AML-193 (cell line): ENCODE data around the gene CHGA.
A peak's percentile ranks its signal among the peaks of the same experiment; 100 is the strongest.

Experiments used
- DNase-seq, 2 experiments: peaks; one replicate each; lab custom pipeline; 2025; lab: John Stamatoyannopoulos, UW

The CHGA gene

DNA sequence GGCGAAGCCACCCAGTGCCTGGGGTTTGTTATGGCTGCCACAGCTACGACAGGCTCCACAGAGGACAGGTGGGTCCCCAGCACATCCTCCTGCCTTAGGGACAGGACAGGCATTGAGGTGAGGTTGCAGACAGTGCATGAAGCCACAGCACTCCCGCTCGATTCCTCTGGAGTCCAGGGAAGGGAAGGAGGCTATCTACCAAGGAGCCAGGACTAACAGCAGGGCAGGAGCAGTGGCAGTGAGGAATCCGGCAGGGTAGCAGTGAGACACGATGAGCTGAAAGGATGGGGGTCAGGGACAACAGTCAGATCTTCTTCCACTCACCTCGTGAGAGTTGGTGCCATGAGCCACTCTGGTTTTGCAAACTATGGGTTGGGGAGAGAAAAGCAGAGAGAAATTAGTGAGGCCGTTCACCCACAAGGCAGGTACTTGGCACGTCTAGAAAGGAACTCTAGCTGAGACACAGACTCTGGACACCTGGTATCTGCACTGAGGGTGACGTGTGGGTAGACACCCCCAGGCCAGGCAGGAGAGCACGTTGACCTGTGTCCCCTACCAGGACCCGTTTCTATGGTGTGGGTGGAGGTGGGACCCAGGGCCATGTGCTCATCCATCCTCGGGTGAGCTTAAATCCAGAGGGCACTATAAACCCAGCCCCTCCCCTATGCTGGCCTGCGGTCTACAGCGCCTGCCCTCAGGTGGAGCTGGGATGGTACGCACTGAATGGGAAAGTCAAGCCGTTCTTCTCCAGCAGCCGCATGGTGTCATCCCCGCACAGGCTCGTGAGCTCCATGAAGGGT lies 39.3 kb downstream of the CHGA start:
- DNase-seq, result no peak

DNA sequence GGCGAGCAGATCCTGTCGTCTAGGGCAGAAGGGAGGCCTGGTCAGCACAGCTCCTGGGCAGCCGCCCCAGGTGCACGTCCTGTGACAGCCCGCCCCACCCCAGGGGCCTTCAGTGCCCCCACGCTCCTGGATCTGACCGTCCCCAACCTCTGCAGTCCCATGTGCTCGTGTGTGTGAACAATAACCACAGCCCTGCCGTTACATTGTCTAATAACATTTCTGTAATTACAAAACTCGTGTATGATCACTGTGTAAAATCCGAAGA lies 39.8 kb downstream of the CHGA start:
- DNase-seq, result no peak

DNA sequence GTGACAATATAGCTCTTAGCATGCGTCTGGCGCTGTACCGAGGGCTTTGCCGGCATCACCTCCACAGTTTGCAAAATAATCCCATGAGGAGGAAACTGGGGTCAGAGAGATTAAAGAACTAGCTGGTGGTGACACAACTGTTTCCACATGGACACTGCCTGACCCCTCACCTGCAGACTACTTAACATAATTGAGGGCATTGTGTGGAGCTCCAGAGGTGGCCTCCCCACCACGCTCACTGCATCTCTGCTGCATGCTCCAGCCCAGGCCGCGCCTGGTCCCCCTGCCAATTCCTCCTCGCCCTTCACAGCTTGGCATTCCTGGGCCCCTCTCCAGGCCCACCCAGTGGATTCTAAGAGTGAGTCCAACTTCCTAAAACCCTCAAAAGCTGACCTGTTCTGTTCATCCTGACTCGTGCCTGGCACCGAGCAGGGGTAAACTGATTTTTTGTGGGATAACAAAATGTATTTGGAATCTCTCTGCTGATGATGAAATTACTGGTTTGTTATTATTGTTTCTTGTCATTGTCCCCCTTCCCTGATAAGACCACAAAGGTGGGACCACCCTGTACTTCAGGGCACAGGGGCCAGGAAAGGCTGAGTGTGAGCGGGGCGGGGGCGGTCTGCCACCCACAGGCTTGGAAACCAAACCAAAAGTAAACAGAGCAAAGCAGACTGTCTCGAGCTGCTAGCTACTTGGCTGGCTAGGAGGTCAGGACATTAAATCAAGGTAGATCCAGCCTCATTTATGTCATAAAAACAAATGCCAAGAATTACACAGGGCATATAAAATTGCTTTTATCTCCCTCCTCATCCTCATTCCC lies 40.6 kb downstream of the CHGA start:
- no peak for DNase-seq

DNA sequence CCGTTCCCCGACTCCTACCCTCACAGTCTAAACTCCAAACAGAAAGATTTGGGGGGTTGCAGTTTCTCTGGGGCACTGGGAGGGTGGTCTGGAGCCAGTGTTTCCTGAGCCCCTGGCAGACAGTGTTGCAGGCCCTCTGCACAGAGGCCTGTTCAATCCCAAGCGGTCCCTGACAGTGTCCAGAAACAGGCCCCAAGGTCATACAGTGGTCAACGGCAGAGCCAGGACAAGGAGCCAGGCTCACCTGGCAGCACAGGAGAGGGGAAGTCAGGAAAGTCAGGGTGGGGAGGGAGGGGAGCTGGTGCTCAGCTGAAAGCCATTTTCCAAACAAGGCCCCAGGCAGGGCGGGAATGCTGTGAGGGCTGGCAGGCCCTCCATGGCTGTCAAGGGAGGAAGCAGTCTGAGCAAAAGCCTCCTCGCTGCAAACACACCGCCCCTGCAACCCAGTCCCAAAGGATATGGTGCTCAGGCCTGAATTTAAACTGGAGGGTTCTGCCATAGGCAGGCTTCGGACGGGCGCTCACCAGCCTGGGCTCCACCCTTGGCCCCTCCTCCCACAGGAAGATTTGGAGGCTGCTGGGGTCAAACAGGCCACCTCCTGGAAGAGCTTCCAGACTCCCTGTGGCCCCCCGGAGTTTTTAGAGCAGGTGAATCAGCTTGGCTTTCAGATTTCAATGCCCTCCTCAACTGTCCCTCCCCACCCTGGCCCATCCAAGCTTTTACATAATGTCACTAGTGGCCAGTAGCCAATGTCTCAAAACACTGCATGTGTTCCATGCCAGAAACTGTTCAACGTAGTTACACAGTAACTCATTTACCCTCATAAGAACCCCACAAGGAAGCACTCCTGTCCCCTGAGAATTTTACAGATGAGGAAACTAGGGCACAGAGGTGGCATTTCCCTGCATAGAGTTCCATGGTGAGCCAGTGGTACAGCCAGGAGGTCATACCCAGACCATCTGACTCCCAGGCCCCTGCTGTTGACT lies 41.5 kb downstream of the CHGA start:
- DNase-seq, result no peak

DNA sequence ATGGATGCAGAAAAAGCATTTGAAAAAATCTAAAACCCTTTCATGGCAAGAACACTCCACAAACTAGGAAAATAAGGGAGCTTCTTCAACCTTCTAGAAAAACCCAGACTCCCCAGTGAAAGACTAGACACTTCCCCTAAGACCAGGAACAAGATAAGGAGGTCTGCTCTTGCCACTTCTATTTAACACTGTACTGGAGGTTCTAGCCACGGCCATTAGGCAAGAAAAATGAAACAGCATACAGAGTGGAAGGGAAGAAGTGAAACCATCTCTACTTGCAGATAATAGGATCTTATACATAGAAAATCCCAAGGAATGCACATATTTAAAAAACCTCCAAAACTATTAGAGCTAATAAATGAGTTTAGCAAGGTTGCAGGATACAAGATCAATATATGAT lies 42.3 kb downstream of the CHGA start:
- DNase-seq, result no peak

DNA sequence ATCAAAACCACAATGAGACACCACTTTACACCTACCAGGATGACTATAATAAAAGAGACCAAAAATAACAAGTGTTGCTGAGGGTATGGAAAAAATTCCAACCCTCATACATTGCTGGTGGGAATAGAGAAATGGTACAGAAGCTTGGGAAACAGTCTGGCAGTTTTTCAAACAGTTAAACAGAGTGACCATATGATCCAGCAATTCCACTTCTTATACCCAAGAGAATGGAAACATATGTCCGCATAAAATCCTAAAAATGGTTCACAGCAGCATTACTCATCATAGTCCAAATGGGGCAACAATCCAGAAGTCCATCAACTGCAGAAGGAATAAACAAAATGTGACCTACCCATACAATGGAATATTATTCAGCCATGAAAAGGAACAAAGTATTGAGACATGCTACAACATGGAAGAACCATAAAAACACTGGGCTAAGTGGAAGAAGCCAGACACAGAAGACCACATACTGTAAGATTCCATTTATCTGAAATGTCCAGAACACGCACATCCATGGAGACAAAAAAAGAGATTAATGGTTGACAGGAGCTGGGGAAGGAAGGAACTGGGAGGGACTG lies 44.5 kb downstream of the CHGA start:
- no peak for DNase-seq

DNA sequence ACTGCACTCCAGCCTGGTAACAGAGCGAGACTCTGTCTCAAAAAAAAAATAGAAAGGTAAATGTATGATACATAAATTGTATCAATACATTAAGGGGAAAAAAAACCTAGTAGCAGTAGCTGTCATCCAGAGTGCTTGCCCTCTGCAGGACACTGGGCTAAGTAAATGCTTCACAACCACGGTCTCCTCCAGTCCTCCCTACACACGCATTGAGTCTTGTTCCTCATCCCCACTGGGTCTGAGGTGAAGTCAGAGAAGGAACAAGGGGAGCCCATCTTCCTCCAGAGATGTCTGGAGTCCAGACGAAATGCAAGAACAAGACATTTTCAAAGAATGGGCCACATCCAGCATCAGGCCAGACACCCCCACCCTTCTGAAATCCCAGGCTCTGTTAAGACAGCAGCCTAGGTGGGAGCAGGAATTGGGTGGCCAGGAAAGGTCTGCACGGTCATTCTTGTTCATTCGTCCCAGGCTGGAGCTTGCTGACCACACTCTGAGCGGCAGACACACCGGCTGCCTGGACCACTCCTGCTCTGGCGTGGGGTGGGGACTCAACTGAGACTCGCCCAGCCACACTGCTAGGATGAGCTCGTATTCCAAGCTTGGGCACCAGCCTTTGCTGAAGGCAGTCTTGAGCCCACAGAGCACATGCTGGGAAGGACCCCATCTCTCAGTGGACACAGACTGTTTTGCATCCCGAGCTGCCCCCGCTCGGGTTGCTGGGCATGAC lies 45.5 kb downstream of the CHGA start:
- DNase-seq, result no peak

DNA sequence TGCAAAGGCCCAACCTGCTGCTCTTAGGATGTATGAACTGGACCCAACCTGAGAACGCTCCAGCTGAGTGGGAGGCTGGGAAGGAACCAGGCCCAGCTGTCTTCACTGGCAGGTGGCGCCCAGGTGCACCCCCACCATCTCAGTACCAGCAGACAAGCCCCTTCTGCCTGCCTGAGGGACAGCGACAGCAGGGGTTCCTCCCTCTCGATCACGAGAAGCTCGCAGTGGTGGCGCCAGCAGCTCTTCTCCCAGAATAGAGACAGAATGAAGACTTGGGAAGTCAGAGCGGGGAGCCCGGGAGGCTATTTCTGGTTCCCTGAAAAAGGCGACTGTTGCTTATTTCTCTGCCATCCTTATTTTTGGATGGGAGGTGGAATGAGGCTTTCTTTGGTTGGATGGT lies 46.5 kb downstream of the CHGA start:
- DNase-seq, result no peak

DNA sequence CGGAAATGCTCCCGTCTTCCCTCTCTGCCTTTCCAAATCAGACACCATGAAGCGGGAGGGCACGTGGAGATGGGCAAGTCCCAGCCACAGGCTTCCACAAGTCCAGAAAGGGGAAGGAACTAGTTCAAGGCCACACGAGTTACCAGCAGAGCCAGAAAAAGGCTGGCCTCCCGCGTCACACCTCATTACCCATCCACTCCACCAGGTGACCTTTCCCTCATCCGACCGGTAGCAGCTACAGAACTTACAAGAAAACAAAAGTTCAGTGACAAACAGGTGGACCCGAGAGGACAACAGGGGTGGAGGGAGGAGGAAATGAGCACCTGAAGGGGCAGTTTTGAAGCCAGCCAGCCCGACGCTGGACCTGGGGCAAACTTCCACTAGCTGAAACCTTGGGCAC lies 46.9 kb downstream of the CHGA start:
- no peak for DNase-seq

DNA sequence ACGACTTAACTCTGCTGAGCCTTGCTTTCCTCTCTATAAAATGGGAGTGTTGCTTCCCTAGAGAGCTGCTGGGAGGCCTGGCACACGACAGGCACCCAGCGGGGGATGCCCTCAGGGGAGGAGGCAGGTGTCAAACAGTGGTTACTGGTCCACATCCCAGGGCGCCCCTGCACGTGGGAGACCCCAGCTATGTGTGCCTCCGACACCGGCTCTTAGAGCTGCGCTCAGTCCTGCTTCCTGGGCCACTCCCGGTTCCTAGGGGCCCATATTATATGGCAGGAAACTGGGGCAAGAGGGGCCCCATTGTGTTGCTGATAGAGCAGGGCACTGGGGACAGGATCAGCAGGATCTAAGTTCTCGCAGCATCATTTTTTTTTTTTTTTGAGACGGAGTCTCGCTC lies 47.3 kb downstream of the CHGA start:
- DNase-seq, result no peak

DNA sequence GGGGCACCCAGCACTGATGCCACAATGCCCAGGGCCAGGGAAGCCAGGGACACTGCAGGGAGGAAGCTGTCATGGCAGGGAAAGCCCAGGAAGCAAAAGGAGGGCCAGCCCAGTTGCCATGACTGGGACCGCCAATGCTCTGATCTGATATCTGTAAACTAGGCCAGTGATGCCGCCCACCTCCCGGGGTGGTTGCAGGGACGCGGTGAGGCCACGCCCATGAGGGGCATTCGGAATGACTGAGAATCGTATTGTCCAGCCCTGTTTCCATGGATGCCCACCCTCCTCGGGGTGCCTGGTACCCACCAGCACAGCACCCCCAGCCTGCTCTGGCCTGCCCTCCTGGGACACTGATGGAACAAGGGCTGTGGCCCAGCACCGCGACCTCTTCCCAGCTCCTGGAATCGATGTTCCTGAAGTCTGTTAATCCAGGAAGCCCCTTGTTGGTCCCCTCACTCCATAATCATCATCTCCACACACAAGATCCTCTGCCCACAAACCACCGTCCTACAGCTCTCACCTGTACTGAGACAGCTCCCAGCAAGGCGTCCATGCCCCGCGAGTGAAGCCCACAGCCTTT lies 48.7 kb downstream of the CHGA start:
- no peak for DNase-seq

DNA sequence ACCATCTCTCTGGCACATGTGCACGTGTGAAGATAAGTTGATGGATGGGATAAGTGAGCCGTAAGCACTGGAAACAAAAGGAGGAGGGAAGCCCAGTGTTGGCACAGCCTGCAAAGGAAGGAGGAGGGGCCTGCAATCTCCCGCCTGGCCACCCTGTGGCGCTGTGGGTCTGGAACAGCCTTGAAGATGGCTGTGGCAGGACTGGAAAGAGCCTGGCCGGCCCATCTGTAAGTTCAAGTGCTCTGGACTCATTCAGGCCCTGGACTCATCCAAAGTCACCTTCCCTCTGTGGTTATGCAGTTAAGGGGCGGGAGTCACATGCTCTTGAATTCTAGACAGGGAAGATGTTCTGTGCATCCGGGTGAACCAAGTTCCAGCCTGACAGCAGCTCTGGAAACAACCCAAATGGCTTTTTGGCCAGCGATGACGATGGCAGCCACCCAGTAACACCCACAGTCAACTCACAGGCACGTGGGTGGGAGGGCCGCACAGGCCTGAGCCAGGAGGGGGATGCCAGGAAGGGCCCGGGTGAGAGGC lies 50.4 kb downstream of the CHGA start:
- DNase-seq, result peak; percentile 13 to 14

DNA sequence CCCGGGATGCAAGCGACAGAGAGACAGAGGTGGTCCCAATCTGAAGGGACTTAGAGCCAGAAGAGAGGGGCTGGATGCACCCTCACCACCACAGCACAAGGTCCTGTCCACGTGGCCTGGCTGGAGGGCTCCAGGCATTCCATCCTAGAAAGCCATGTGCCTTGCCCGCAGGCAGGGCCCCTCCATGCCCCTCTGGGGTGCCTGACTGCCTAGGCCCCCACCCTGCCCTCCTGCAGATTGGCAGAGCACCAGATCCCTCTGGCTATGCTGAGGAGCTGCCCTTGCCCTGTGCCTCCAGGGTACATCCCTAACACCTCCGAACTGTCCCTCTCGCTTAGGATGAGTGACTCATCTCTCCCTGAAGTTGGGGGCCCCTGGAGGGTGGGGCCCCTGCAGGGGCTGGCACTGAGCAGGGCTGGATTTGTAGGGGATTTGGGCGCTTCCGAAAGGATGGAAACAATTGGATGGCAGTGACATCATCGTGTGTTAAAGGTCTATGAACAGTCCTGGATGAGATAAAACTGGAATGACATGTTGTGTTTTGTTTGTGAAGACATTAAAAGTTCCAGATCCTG lies 50.9 kb downstream of the CHGA start:
- DNase-seq, result no peak

DNA sequence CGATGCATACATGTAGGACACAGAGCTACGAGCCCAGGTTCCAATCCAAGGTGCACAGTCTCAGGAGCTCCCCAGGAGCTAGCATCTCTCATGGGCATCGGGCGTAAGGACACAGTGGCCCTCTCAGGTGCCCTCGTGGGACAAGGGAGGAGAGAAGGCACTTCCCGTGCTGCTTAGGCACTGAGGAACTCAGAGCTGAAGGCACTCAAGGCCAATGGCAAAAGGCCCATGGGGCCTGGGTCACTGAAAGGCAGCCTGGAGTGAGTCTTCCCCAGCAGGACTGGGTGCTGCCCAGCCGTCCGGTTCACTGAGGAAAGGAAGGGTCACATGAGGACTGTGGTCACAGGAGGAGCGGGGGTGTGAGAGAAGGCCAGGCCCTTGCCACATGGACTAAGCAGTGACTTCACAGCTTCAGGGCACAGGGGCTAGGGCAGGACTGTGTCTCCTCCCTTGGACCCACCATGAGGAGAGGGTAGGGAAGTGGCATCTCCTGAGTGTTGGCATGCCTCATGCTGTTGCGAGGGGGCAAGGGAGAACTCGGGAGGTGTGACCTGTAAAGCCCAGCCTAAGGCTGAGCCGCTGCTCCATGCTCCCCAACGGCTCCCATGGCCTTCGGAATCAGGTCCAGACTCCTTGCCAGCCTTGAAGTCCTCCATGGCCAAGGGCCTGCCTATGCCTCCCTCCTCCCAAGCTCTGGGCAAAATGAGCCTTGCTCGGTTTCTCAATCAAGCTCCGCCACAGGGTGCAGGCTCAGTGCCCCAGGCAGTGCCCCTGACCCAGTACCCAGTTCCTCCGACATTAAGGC lies 51.8 kb downstream of the CHGA start:
- no peak for DNase-seq

DNA sequence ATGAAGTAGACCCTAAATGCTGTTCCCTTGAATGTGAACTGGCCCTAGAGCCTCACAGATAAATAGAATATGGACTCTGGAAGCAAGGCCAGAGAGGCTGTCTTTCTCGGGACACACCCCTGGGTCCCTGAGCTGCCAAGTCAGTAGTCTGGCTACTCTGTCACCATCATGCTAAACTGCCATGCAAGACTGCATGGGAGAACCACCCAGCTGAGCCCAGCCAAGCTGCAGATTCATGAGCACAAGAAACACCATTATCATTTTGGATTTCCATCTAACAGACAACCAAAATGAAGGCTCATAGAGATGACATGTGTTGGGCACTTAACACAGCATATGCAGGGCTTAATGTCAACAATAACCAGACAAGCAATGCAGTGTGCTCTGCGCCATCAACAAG lies 53.3 kb downstream of the CHGA start:
- no peak for DNase-seq

DNA sequence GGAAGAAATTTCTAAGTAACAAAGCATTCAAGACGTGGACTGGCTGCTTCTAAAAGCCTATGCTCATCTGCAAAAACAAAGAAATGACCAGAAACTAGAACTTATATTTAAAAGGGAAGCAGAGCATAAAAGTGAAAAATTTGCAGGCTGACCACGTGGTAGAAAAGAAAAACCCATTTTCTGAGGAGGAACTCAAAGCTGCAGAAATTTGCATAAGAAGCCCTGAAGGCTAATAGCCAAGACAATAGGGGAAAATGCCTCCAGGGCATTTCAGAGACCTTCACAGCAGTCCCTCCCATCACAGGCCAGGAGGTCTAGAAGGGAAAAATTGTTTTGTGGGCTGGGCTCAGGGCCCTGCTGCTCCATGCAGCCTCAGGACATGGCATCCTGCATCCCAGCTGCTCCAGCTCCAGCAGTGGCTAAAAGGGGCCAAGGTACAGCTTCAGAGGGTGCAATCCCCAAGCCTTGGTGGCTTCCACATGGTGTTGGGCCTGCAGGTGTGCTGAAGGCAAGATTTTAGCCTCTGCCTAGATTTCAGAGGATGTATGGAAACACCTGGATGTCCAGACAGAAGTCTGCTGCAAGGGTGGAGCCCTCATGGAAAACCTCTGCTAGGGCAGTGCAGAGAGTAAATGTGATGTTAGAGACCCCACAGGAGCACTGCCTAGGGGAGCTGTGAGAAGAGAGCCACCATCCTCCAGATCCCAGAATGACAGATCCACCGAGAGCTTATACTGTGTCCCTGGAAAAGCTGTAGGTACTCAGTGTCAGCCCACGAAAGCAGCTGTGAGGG lies 55.5 kb downstream of the CHGA start:
- DNase-seq, result no peak

DNA sequence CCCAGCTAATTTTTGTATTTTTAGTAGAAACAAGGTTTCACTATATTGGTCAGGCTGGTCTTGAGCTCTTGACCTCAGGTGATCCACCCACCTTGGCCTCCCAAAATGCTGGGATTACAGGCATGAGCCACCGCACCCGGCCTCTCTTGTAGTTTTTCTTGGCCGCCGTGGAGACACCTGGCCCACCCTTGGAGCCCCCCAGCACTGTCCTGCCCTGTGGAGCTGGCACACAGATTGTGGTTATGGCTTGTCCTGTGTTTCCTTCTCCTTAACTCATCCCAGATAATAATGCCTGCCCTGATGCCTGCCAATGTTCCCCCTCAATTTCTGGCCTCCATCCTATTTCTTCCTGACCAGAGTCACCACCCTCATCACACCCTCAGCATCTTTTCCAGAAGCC lies 57.9 kb downstream of the CHGA start:
- DNase-seq, result no peak

DNA sequence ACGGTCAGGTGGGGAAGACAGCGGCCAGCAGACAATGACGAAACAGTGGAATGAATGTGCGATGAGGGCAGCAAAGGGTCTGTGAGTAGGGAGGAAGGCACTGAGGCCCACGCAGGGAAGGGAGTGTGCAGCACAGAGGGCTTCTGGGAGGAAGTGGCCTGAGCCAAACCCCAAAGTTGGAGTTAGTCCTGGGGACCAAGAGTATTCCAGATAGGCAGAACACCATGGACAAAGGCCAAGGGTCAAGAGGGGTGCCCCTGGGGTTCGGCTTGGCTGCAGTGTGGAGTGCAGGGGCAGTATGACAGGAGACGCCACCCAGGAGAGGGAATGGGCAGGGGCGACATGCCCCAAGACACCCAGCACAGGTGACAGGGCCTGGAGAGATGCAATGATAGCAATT lies 58.8 kb downstream of the CHGA start:
- no peak for DNase-seq

DNA sequence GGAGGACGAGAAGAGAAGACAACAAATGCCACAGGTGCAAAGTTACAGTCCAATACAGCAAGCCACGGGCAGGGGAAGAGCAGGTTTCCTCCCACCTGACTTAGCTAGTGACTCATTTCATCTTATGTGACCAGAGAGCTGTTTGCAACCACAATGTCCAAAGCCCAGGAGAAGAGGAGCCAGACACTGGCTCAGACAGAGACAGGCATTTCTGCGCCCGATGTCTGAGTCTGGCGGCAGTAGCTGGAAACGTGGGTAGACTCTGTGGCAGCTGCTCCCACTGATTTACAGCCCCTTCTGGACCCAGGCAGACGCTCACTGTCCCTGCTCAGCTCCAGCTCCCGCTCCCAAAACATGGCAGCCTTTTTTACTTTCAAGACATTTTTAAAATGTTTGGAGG lies 60.0 kb downstream of the CHGA start:
- DNase-seq, result no peak
